Upper lobe of left lung (tissue), 4 donors: Measurements from ENCODE around the gene PTPRG.

Source experiments
- CTCF ChIP-seq, 6 experiments: fragments of 450-650 bp in 4 of 6; fragments of 200-600 bp in 2 of 6; sonication (generic) in 2 of 6; IDR thresholded peaks; one replicate each; pipeline ENCODE4 v1.5.1; 2016 to 2019; ENCODE audit warnings: antibody characterized with exemption in 6 of 6
- POLR2A ChIP-seq, 4 donors: fragments of 450-650 bp; IDR thresholded peaks; one replicate each; pipeline ENCODE4 v1.5.1; 2016 to 2017; ENCODE audit warnings: antibody characterized with exemption in 4 of 4, mild to moderate bottlenecking in 2 of 4

- TF ChIP-seq POLR2A (IDR thresholded peaks at IDR 0.05): no peak
- TF ChIP-seq CTCF (IDR thresholded peaks at IDR 0.05): no peak
These were observed 435.7 kb downstream of the PTPRG start for GRCh38 chr3:61997101-61997500.
